Raji (cell line): ENCODE data around the gene DTX1.
A peak's percentile ranks its signal among the peaks of the same experiment; 100 is the strongest.

Experiments
- POLR2A ChIP-seq: IDR thresholded peaks from 2 replicates; pipeline ENCODE4 v1.6.1; 2011; ENCODE audit warnings: low read depth, low read length, control low read depth; ENCODE audit not compliant: insufficient read depth

Gene DTX1

GRCh38 chr12:113049976-113050742 is 6.4 kb upstream of the DTX1 start:
- peak; percentile 46 for TF ChIP-seq POLR2A

- TF ChIP-seq POLR2A, result peak; percentile 65
Observed at GRCh38 chr12:113050795-113051194, 5.7 kb upstream of the DTX1 start.

- TF ChIP-seq POLR2A, result no peak
Observed at GRCh38 chr12:113051759-113052158, 4.8 kb upstream of the DTX1 start.

- peak; percentile 59; the same call in 1 of the 2 replicates for TF ChIP-seq POLR2A
Observed at GRCh38 chr12:113052326-113052725, 4.2 kb upstream of the DTX1 start.

GRCh38 chr12:113054948-113055486 is 1.5 kb upstream of the DTX1 start:
- no peak for TF ChIP-seq POLR2A

GRCh38 chr12:113055594-113056380 is 743 bp upstream of the DTX1 start:
- no peak; the same call in 1 of the 2 replicates for TF ChIP-seq POLR2A

- no peak; the same call in 1 of the 2 replicates for TF ChIP-seq POLR2A
Observed at GRCh38 chr12:113056381-113056630, 224 bp upstream of the DTX1 start.

- peak; percentile 44; the same call in 1 of the 2 replicates for TF ChIP-seq POLR2A
Observed at GRCh38 chr12:113057565-113058485, 1.3 kb downstream of the DTX1 start.

- no peak for TF ChIP-seq POLR2A
Observed at GRCh38 chr12:113058553-113058952, 2.0 kb downstream of the DTX1 start.

- TF ChIP-seq POLR2A, result peak; percentile 25; the same call in 1 of the 2 replicates
Observed at GRCh38 chr12:113059071-113059595, 2.6 kb downstream of the DTX1 start.

GRCh38 chr12:113060336-113060960 is 3.9 kb downstream of the DTX1 start:
- peak; percentile 35; the same call in 1 of the 2 replicates for TF ChIP-seq POLR2A

- TF ChIP-seq POLR2A, result 0 out of 2 replicates have a peak, but pooled peaks have one; percentile 12
Observed at GRCh38 chr12:113061061-113061694, 4.6 kb downstream of the DTX1 start.

GRCh38 chr12:113062502-113063395 is 6.2 kb downstream of the DTX1 start:
- peak; percentile 76 for TF ChIP-seq POLR2A
